Neural cell (in vitro differentiated cells): ENCODE data around the gene FGD3. TPM values are rescaled to one million over a fixed set of nuclear protein-coding genes. Genes with fewer than 3 reads are reported as not detected.

Experiments used
- H2AFZ ChIP-seq: fragments of 200-600, 300-800 bp; sonication (generic), shearing (Covaris generic); 2 replicates; pipeline ENCODE4 v1.6.0; 2014; ENCODE audit warnings: low read depth, mild to moderate bottlenecking, antibody characterized with exemption, low read length, moderate library complexity
- H3F3A ChIP-seq: fragments of 200-600 bp; shearing (Covaris generic); 2 replicates; pipeline ENCODE4 v1.6.1; 2016; ENCODE audit warnings: mild to moderate bottlenecking, moderate library complexity, mixed read lengths, antibody characterized with exemption, low read length; ENCODE audit not compliant: insufficient read depth, poor library complexity, severe bottlenecking
- H3K27ac ChIP-seq: fragments of 200-600, 300-800 bp; sonication (generic), shearing (Covaris generic); 2 replicates; pipeline ENCODE4 v1.5.1; 2014; ENCODE audit warnings: mild to moderate bottlenecking, low read length, moderate library complexity
- H3K27me3 ChIP-seq: fragments of 300-800, 200-600 bp; sonication (generic), shearing (Covaris generic); 2 replicates; pipeline ENCODE4 v1.6.0; 2014; ENCODE audit warnings: mild to moderate bottlenecking, low read depth, low read length, moderate library complexity; ENCODE audit not compliant: insufficient read depth
- H3K36me3 ChIP-seq: fragments of 300-800, 200-600 bp; sonication (generic), shearing (Covaris generic); 2 replicates; pipeline ENCODE4 v1.5.1; 2014; ENCODE audit warnings: mild to moderate bottlenecking, antibody characterized with exemption, low read length, moderate library complexity; ENCODE audit not compliant: insufficient read depth
- H3K4me2 ChIP-seq: fragments of 300-800, 200-600 bp; sonication (generic), shearing (Covaris generic); 2 replicates; pipeline ENCODE4 v1.6.0; 2014; ENCODE audit warnings: mild to moderate bottlenecking, low read length
- H3K4me3 ChIP-seq: fragments of 300-800, 200-600 bp; sonication (generic), shearing (Covaris generic); 2 replicates; pipeline ENCODE4 v1.5.1; 2014; ENCODE audit warnings: mild to moderate bottlenecking, low read length, moderate library complexity
- H3K79me2 ChIP-seq: fragments of 200-600 bp; shearing (Covaris generic); replicated peaks from 2 replicates; pipeline ENCODE4 v1.6.0; 2014; ENCODE audit warnings: mild to moderate bottlenecking, low read length, moderate library complexity; ENCODE audit not compliant: insufficient read depth
- H3K9ac ChIP-seq: fragments of 300-800, 200-600 bp; sonication (generic), shearing (Covaris generic); 2 replicates; pipeline ENCODE4 v1.6.1; 2016; ENCODE audit warnings: mild to moderate bottlenecking, low read length, mixed read lengths
- H3K9me2 ChIP-seq: fragments of 200-600 bp; shearing (Covaris generic); 2 replicates; pipeline ENCODE4 v1.6.1; 2016; ENCODE audit warnings: mild to moderate bottlenecking, low read length, mixed read lengths; ENCODE audit not compliant: insufficient read depth
- H3K9me3 ChIP-seq: fragments of 200-600, 300-800 bp; sonication (generic), shearing (Covaris generic); 2 replicates; pipeline ENCODE4 v1.6.1; 2016; ENCODE audit warnings: mild to moderate bottlenecking, mixed run types, low read length, moderate library complexity, mixed read lengths
- H4K20me1 ChIP-seq: fragments of 200-600 bp; shearing (Covaris generic); 2 replicates; pipeline ENCODE4 v1.6.1; 2016; ENCODE audit warnings: mild to moderate bottlenecking, mixed run types; ENCODE audit not compliant: insufficient read depth
- EP300 ChIP-seq: fragments of 450-650 bp; conservative IDR thresholded peaks from 2 replicates; pipeline ENCODE4 v1.6.1; 2014; ENCODE audit warnings: antibody characterized with exemption, mild to moderate bottlenecking, moderate library complexity; ENCODE audit not compliant: poor library complexity, severe bottlenecking
- EZH2 ChIP-seq: fragments of 200-600, 300-800 bp; shearing (Covaris generic), sonication (generic); IDR thresholded peaks from 2 replicates; pipeline ENCODE4 v1.6.1; 2014; ENCODE audit warnings: antibody characterized with exemption, low read length, borderline replicate concordance, mild to moderate bottlenecking; ENCODE audit not compliant: insufficient read depth, poor library complexity, severe bottlenecking
- MXI1 ChIP-seq: fragments of 450-650 bp; conservative IDR thresholded peaks from 2 replicates; pipeline ENCODE4 v1.6.1; 2014; ENCODE audit warnings: antibody characterized with exemption, mild to moderate bottlenecking; ENCODE audit not compliant: poor library complexity, severe bottlenecking
- POLR2AphosphoS5 ChIP-seq: IDR thresholded peaks from 2 replicates; pipeline ENCODE4 v1.6.1; 2012
- RAD21 ChIP-seq: fragments of 450-650 bp; conservative IDR thresholded peaks from 2 replicates; pipeline ENCODE4 v1.6.1; 2014; ENCODE audit warnings: antibody characterized with exemption, mild to moderate bottlenecking, moderate library complexity
- SMC3 ChIP-seq: fragments of 450-650 bp; conservative IDR thresholded peaks from 2 replicates; pipeline ENCODE4 v1.6.1; 2014; ENCODE audit warnings: antibody characterized with exemption, mild to moderate bottlenecking, moderate library complexity; ENCODE audit not compliant: poor library complexity
- TAF1 ChIP-seq: IDR thresholded peaks from 2 replicates; pipeline ENCODE4 v1.6.1; 2012; ENCODE audit warnings: low read depth
- polyA plus RNA-seq: library from polyadenylated mRNA; depleted of rRNA; stranded (reverse); fragments of >200 nt; gene quantifications from 2 replicates; pipeline ENCODE4 v1.2.3, GENCODE V29; 2014
- TF ChIP-seq, protein P1 (sequence below): IDR thresholded peaks from 2 replicates; pipeline ENCODE4 v1.6.1; 2012; ENCODE audit warnings: borderline replicate concordance
- TF ChIP-seq, protein P2 (sequence below): fragments of 450-650 bp; IDR thresholded peaks from 2 replicates; pipeline ENCODE4 v1.5.1; 2014; ENCODE audit warnings: antibody characterized with exemption, mild to moderate bottlenecking, moderate library complexity; ENCODE audit not compliant: poor library complexity, severe bottlenecking

Gene FGD3
- polyA plus RNA-seq, 1 donor from 2014 or later, result 8.3 TPM

DNA sequence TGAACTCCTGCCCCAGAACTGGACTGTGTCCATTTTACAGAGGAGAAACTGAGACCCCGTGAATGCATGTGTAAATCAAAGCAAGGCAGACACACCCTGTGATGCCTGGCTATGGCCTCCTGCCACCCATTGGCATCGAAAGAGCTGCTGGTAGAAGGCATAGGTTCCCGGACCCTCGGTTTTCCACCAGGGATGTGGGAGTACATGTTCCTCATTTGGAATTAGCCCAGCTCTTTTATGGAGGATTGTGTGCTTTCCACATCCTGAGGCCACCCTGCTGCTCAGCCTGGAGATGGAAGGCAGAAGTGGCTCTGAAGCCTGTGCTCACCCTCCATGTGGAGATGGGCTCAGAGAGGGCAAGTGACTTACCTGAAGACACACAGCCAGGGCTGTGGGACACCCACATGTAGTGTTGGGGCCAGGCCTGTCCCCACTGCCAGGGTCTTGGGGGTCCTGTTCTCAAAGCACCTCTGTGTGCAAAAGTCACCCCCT lies 114.0 kb downstream of the FGD3 start:
- H3K9me3 ChIP-seq, result no peaks in the 10 kb centered on the region
- no peak overlapping the region for H3K4me2 ChIP-seq
- TF ChIP-seq, protein P1, sequence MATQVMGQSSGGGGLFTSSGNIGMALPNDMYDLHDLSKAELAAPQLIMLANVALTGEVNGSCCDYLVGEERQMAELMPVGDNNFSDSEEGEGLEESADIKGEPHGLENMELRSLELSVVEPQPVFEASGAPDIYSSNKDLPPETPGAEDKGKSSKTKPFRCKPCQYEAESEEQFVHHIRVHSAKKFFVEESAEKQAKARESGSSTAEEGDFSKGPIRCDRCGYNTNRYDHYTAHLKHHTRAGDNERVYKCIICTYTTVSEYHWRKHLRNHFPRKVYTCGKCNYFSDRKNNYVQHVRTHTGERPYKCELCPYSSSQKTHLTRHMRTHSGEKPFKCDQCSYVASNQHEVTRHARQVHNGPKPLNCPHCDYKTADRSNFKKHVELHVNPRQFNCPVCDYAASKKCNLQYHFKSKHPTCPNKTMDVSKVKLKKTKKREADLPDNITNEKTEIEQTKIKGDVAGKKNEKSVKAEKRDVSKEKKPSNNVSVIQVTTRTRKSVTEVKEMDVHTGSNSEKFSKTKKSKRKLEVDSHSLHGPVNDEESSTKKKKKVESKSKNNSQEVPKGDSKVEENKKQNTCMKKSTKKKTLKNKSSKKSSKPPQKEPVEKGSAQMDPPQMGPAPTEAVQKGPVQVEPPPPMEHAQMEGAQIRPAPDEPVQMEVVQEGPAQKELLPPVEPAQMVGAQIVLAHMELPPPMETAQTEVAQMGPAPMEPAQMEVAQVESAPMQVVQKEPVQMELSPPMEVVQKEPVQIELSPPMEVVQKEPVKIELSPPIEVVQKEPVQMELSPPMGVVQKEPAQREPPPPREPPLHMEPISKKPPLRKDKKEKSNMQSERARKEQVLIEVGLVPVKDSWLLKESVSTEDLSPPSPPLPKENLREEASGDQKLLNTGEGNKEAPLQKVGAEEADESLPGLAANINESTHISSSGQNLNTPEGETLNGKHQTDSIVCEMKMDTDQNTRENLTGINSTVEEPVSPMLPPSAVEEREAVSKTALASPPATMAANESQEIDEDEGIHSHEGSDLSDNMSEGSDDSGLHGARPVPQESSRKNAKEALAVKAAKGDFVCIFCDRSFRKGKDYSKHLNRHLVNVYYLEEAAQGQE, result no peak
- no peak for TF ChIP-seq SMC3
- TF ChIP-seq MXI1, result no peak
- TF ChIP-seq RAD21, result no peak
- TF ChIP-seq EP300, result no peak
- TF ChIP-seq, protein P2, sequence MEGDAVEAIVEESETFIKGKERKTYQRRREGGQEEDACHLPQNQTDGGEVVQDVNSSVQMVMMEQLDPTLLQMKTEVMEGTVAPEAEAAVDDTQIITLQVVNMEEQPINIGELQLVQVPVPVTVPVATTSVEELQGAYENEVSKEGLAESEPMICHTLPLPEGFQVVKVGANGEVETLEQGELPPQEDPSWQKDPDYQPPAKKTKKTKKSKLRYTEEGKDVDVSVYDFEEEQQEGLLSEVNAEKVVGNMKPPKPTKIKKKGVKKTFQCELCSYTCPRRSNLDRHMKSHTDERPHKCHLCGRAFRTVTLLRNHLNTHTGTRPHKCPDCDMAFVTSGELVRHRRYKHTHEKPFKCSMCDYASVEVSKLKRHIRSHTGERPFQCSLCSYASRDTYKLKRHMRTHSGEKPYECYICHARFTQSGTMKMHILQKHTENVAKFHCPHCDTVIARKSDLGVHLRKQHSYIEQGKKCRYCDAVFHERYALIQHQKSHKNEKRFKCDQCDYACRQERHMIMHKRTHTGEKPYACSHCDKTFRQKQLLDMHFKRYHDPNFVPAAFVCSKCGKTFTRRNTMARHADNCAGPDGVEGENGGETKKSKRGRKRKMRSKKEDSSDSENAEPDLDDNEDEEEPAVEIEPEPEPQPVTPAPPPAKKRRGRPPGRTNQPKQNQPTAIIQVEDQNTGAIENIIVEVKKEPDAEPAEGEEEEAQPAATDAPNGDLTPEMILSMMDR, result no peak
- TF ChIP-seq POLR2AphosphoS5, result no peak
- no peak for TF ChIP-seq TAF1
- TF ChIP-seq EZH2, result no peak
- no peaks in the 10 kb centered on the region for H3K9me2 ChIP-seq
- no peak overlapping the region for H3K9ac ChIP-seq
- H4K20me1 ChIP-seq, result no peaks in the 10 kb centered on the region
- H3K79me2 ChIP-seq, result no peaks in the 10 kb centered on the region
- no peaks in the 10 kb centered on the region for H3K36me3 ChIP-seq
- H3K27ac ChIP-seq, result no peak overlapping the region
- no peaks in the 10 kb centered on the region for H3F3A ChIP-seq
- H2AFZ ChIP-seq, result no peak overlapping the region
- no peak overlapping the region for H3K4me3 ChIP-seq
- peaks cover 10% of the 10 kb centered on the region for H3K27me3 ChIP-seq

DNA sequence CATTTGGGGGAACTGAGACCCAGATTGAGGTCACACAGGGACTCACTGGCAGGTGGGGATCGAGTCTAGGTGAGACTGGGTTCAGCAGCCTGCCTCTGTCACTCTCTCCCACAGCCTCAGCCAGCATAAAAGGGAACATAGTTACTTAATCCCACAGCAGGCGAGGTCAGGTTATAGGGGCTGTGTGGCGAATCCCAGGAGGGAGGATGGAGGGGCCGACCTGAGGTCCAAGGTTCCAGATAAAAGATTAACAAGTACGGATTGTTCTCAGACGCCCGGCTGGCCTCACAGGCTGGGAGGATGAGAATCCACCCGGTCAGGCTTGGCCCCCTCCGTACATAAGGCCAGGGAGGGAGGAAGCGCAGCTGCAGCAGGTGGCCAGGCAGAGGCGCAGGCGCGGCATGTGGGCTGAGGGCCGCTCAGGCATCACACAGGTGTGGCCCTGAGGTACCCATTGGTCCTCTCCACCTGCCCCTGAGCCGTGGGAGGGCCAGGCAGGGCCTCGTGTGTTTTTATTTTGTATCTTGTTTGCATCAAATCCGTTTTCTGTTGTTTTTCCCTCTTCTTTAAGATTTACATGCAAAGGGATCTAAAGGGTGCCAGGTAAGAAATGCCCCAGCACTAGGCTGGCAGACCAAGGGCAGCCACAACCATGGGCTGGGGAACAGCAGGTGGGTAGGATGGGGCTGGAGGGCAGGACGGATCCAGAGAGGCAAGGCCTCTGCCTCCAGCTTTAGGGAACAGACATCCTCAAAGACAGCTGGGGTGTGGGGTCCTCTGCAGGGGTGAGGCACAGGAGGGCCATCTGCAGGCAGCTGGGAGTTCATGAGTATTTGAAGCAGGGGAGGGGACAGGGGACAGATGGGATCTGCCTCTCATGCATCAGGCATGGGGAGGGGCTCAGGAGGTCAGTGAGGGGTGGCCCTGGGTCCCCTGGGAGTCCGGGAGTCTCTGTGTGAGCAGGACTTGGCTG lies 114.8 kb downstream of the FGD3 start:
- TF ChIP-seq MXI1 (no peak), POLR2AphosphoS5 (no peak), EZH2 (no peak), EP300 (no peak), RAD21 (no peak), TAF1 (no peak), SMC3 (no peak)
- TF ChIP-seq, protein P2, result no peak
- TF ChIP-seq, protein P1, result no peak
- no peak overlapping the region for H3K9ac ChIP-seq
- H3K9me2 ChIP-seq, result no peaks in the 10 kb centered on the region
- H3F3A ChIP-seq, result no peaks in the 10 kb centered on the region
- H4K20me1 ChIP-seq, result no peaks in the 10 kb centered on the region
- no peak overlapping the region for H3K27ac ChIP-seq
- no peak overlapping the region for H3K4me3 ChIP-seq
- H3K9me3 ChIP-seq, result no peaks in the 10 kb centered on the region
- no peaks in the 10 kb centered on the region for H3K79me2 ChIP-seq
- H2AFZ ChIP-seq, result no peak overlapping the region
- H3K27me3 ChIP-seq, result peaks cover 10% of the 10 kb centered on the region
- no peaks in the 10 kb centered on the region for H3K36me3 ChIP-seq
- H3K4me2 ChIP-seq, result no peak overlapping the region
